ENCODE results near the gene ITGA5. TPM values are rescaled to one million over a fixed set of nuclear protein-coding genes. Genes with fewer than 3 reads are reported as not detected.
A peak's percentile ranks its signal among the peaks of the same experiment; 100 is the strongest.

ITGA5 gene
- polyA plus RNA-seq, 4 donors, result 39.9 to 44.2 (median 43.7) TPM

DNA sequence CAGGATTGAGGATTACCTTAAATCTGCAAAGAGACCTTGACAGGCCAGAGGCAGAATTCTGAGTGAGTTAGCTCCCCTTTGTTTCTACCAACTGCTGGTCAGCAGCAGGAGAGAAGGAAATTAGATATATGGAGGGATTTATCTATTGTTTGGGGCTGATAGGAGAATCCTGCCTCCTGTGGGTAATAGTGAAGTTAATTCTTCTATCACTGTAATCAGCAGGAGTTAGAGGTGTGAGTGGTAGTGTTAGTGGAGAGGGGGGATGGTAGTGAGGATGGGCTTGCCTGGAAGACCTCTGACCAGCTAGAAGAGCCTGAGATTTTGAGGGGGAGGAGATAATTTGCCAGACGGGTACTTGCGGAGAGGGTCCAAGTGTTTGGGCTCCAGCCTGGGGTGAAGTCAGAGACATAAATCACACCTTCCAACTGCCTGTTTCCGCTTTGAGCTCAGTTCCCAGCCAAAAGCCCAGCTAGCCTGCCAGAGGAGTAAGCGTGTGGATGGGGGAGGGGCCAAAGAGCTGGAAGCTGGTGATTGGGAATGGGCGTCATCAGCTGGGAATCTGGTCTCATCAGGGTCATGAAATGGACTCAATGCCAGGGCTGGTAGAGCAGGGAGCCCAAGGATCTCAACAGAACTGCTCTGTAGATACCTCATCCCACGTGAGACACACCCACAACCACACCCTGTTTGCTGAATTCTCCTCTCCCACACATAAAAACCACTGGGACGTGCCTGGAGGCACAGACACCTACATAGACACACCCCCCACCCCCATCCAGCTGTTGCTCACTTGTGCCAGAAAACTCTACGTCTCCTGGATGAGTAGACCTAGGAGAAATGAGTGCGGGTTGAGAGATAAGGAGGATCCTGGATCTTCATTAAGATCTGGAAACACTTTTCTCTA, 13.1 kb upstream of the ITGA5 start:
- DNase-seq (ENCODE audit: low read depth in 4 of 4, low spot score in 2 of 4), result peak in 2 of 4 donors; percentile 39 to 47

DNA sequence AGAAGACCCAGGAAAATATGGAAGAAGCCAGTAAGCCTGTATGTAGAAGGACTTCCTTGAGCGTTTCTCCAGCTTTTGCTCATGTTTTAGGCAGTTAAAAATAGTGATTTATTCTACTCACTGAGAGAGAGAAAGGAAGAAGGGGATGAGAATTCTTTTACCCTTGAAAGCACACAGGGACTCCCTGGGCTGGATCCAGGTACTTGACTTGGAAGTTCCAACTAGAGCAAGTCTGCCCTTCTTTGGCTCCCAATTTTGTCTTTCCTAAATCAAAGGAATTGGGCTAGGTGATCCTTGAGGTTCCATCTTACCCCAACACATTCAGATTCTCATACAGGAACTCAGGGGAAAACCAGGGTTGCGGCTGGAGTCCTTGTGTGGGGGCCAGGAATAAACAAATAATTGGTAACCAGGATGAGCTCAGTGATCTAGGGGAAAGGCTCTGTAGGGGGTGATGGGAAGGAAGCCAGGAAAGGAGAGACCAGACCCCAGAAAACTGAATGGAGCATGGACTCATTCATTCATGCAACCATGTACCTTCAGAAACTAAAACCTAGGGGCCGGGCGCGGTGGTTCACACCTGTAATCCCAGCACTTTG, 11.5 kb upstream of the ITGA5 start:
- DNase-seq (ENCODE audit: low read depth in 4 of 4, low spot score in 2 of 4), result no peak

DNA sequence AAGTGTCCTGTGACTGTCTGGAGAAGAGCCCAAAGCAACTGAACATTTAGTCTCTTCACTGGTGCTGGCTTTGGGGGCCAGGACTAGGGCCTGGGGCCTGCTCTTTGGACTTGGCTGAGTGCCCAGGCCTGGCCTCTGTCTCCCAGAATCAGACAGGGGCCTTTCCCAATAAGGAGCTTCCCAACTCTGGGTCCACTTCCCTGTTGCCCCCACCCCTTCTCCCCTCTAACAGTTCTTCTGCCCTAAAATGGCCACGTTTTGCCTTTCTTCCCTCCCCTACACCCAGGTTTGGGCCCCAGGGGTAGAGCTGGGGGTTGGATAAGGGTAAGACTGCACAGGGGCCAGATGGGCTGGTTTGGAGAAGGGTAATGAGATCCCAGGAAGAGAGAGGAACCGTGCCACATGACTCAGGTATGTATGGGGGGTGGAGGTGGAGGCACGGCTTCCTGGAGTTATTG, 10.0 kb upstream of the ITGA5 start:
- no peak for DNase-seq (ENCODE audit: low read depth in 4 of 4, low spot score in 2 of 4)

DNA sequence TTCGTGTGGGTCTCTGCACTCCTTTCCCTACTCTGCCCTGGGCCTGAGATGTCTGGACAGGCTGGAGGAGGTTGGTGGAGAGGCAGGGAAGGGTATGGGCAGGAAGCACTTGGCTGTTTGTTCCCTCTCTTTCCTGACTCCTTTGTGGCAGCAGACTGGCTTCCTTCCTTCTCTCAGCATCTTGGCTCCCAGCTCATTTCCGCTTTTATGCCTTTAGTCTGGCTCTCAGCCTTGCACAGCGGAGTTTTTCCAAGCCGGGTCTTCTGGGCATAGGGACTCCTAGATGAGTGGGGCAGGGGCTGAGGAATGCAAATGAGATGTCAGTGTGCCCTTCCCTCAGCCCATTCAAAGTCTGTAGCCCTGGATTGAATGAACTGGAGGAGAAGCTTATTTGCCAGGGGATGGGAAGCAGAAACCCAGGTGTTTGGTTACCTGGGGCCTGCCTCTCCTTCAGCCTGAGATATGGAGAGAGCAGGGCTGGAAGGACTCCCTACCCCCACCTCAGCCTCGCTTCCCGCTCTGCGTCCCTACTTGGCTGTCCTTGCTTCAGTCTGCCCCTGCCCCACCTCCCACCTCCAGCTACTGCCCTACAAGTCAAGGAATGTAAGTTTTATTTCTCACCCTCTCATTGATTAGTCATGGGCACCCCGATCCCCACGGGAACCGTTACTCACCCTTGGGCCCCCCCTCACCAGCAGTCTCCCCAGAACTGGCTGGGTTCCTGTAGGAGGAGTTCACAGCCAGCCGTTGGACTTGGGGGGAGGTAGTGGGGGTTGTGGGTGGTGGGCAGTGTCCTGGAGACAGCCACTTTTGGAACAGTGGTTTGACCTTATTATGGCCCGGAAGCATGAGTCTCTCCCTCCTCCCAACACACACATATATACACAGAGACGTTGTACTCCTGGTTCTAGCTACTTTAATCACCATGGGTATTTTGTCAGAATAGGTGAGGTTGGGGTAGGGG, 9.3 kb upstream of the ITGA5 start:
- DNase-seq (ENCODE audit: low read depth in 4 of 4, low spot score in 2 of 4), result no peak

DNA sequence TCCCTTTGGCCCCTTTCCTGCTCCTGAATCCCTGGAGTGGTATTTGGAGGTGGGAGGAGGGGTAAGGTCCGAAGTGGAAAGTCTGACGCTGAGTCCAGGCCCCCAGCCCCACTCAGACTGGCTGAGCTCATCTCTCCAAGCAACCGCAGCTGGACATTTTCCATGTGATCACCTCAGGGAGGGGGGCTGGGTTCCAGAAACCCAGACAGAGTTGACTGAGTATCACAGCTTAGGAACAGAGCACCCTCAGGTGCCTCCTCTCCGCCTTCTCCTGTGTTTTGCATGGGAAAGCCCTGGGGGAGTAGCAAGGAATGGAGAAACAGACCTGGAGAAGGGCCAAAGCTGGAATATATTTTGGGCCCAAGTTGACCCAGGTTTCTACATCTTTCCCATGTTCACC, 8.0 kb upstream of the ITGA5 start:
- DNase-seq (ENCODE audit: low read depth in 4 of 4, low spot score in 2 of 4), result no peak

DNA sequence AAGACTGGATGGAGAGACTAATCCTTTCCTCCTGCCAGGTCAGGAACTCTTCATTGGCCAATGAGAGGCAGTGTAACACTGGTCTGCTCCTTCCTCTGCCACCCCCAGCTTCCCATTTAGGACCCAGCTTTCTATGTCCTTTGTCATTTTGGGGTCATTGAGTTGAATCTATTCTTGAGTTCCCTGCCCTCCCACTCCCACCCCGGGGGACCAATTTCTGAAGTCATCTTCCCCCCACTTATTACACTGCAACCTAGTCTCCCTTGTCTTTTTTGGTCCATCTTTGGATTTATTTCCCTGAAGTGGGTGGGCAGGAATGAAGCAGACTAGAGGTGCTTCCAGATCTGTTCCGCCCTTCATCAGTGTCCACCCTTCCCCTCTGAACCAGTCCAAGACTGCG, 7.6 kb upstream of the ITGA5 start:
- DNase-seq (ENCODE audit: low read depth in 4 of 4, low spot score in 2 of 4), result no peak

DNA sequence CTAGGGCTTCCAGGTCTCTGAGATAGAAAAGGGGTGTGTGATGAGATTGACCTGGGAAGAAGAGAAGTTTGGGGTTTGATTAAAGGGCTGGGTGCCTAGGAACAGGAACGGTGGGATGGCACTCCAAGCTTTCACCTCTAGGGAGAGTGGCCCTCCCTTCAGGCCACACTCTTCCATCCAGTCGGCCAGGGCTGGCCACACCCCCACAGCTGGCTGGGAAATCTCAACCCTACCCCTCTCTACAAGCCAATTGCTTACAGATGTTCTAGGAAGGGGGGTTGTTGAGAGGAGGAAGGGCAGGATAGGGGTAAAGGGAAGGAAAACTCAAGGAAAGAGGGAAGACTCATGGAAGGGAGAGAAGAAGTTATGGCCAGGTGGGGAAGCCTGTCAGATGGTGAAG, 6.6 kb upstream of the ITGA5 start:
- DNase-seq (ENCODE audit: low read depth in 4 of 4, low spot score in 2 of 4), result no peak

DNA sequence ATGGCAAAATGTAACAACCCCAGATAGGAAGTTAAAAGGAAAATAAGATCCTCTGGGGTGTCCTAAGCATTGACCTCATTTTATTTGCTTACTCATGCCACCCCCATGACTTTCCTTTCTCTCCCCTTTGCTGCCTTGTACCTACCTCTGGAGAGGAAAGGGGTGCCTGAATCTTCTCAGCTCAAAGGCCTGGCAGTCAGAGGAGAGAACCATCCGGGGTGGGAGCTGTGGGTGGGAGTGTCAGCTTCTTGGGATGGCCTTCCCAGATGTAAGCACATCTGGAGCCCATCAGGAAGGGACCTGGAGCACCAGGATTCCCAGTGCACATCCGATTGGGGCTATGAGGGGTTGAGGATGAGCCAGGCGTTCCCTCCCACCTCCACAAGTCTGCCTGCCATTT, 5.2 kb upstream of the ITGA5 start:
- no peak for DNase-seq (ENCODE audit: low read depth in 4 of 4, low spot score in 2 of 4)

DNA sequence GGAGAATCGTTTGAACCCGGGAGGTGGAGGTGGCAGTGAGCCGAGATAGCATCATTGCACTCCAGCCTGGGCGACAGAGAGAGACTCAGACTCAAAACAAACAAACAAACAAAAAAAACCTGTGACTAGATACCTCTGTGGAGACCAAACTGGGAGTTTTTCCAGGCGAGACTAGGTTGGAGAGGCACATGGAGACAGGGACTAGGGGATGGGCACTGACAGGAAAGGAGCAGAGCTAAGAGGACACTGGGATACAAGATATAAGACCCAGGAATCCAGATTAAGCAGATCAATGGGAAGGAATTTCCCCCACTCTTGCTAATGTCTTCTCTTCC, 4.7 kb upstream of the ITGA5 start:
- no peak for DNase-seq (ENCODE audit: low read depth in 4 of 4, low spot score in 2 of 4)

DNA sequence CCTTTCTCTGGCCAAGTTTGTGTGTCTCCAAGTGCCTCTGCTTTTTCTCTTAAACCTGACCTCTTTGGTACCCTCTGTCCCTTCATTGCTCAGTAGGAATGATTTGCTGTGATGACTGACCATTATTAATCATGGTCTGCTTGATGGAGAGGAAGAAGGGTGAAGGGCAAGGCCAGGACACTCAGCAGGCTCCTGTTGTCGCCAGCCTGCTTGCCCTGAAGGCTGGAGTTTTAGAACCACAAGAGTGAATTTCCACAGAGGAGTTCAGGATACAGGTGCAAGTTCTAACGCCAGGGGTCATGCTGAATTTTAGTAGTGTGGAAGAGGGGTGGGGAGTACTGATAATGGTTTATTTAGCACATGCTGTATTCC, 2.8 kb upstream of the ITGA5 start:
- DNase-seq (ENCODE audit: low read depth in 4 of 4, low spot score in 2 of 4), result no peak

DNA sequence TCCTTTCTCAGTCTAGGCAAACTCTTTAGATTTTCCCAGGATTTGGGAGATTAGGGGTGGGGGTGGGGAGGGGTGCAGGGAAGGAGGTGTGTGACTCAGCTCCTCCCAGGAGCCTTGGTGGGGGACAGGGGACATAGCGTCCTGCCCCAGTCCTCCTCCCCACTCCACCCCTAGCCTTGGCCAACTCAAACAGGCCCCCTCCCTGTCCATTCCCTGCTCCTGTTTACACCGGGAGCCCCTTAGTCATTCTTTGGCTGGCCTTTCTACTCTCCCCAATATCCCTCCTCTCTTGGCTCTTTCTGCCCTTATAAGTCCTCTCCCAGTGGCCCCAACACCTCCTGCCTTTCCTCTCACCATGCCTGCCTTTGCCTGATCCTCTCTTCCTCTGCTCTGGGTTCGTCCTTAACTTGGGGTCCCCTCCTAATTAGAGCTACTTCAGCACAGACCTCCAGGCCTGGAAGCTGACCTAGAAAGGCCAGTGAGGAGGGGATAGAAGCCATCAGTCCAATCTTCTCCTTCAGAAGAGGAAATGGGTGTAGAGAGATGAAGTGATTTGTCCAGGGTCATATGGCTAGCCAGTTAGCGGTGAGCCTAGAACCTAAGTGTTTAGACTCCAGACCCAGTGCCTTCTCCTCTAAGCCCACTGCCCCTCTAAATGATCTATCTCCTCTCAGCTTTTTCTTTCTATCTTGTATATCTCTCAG, 2.3 kb upstream of the ITGA5 start:
- no peak for DNase-seq (ENCODE audit: low read depth in 4 of 4, low spot score in 2 of 4)

DNA sequence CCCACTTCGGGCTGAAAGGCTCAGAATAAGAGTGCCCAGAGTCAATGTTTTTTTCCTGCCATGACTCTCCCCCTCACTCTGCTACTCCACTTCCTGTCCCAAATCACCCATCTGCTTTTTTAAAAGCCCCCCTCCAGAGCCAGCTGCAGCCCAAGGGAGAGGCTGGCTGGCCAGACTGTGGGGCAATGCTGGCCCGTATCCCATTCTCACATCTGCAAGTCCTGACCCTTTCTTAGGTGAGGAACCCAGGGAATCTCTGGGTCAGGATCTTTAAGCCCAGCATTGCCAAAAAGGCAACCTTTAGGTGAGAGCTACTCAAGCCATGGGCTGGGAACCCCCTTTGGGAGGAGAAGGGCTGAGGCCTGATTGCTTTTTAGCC, 1.7 kb upstream of the ITGA5 start:
- no peak for DNase-seq (ENCODE audit: low read depth in 4 of 4, low spot score in 2 of 4)

DNA sequence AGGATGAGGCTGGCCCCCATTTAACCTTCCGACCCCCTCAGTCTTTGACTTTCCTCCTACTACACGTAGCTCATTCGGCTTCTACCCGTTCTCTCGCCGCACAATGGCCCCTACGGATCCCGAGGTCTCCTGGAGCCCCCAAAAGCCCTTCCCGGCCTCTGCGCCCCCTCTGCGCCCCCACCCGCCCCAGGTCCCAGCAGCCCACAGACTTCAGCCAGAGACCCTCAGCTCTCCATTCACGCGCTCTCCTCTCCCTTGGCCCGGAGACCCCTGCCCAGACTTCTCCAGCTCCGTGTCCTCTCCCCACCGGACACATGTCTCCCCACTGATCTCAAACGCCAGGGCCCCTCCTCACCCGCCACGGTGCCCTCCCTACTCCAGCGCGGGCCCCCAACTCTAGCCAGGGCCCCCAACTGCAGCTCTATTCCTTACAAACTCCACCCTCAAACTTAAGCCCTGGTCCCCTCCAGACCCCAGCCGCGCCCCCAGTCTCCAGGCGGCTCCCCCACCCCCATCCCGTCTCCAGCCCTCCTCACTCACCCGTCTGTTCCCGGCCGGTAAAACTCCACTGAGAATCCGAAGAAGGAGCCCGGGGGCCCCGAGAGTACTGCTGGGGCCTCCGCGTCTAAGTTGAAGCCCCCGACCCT, 502 bp downstream of the ITGA5 start:
- DNase-seq (ENCODE audit: low read depth in 4 of 4, low spot score in 2 of 4), result no peak

DNA sequence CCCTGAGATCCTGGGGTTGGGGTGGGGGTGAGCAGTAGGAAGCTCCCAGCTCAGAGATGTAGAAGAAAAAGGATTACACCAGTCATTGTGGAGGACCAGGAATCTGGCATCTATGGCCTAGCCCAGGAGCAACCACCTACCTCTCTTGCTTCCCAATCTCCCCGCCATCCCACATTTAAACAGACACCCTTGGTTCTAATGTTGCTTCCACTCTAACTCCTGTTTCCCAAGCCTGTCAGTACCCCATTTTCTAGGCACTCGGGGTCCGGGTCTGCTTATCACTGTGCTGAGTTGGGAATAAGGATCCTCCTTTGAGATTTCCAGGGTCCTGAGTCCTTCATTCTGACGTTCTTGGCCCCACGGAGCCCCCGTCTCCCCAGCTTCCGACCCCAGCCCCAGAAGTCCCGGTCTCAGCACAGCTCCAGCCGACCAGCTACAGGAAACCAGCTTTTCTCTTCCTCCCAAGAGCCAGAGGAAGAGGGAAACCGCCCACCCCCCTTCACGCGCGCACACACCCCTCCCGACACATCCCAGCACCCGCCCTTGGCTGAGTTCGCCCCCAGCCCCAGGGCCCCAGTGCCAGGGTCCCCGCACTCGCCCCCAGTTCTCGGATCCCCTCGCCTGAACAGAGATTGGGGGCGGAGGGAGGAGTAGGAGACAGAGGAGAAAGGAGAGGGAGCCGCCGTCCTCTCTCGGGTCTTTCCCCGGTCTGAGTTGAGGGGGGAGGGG, 1.2 kb downstream of the ITGA5 start:
- DNase-seq (ENCODE audit: low read depth in 4 of 4, low spot score in 2 of 4), result peak in 1 of 4 donors; percentile 36

DNA sequence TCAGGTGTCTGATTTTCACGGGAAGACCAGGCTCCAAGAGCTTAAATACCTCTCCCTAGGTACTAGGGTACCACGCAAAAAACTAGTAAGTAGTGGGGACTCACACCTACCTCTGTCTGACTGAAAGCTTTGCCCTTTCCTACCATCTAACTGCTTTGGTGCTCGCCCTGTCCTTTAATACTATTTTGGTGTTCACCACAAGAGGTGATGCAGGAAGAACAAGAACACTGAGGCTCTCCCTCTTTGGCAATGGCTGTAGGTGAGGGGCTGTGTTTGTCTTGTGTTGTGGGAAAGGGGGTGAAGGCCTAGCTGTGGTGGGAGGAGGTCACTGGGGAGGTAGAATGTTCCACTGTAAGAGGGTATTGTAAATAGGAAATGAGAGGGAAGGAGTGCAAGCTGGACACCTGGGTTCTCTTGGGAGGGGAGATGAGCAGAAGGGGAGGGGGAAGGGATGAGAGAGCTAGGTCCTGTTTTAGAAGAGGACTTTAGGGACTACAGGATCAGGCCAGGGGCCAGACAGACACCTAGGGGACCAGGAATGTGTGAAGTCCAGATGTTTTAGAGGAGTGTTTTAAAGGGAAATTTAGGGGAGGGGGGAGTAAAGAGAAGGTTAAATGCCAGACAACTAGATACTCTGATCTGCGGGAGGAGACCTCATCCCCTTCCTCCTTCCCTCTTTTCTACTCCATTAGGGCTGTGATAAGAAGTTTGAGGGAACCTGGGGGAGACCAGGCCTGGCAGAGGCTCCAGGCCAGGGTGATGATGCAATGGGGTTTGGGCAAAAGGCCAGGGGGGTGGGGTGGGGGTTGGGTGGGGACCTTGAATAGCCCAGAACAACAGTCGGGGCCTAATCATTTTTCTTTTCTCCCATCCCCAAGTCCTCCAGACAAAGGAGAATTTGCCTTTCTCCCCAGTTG, 2.1 kb downstream of the ITGA5 start:
- no peak for DNase-seq (ENCODE audit: low read depth in 4 of 4, low spot score in 2 of 4)

DNA sequence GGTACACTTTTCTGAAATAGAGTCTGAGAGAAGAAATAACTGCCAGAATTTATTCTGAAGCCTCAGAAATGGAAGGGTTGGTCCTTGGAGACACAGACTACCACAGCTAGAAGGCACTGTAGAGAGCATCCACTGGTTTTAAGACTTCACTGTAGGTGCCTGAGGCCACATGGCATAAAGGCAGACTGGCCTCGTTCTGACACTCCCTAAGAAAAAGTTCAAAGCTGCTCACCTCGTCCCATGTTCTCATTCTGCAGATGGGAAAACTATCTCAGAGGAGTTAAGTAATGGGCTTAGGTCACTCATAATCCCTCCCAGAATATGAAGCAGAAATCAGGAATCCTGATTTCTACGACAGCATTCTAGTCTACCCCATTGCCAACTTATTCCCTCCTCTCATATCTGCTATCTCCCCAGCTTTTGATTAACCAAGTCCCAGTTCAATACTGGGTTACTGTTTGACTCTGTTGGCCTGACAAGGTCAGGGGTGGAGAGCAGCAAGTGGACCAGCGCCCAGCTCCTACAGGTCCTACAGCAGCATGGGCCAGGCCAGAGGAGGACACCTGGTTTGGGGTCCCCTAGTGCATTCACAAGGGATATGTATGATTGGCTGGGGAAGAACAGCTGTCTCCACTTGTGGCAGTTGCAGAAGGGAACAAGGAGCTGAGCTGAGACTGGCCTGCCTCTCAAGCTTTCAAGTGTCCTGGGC, 3.7 kb downstream of the ITGA5 start:
- no peak for DNase-seq (ENCODE audit: low read depth in 4 of 4, low spot score in 2 of 4)

DNA sequence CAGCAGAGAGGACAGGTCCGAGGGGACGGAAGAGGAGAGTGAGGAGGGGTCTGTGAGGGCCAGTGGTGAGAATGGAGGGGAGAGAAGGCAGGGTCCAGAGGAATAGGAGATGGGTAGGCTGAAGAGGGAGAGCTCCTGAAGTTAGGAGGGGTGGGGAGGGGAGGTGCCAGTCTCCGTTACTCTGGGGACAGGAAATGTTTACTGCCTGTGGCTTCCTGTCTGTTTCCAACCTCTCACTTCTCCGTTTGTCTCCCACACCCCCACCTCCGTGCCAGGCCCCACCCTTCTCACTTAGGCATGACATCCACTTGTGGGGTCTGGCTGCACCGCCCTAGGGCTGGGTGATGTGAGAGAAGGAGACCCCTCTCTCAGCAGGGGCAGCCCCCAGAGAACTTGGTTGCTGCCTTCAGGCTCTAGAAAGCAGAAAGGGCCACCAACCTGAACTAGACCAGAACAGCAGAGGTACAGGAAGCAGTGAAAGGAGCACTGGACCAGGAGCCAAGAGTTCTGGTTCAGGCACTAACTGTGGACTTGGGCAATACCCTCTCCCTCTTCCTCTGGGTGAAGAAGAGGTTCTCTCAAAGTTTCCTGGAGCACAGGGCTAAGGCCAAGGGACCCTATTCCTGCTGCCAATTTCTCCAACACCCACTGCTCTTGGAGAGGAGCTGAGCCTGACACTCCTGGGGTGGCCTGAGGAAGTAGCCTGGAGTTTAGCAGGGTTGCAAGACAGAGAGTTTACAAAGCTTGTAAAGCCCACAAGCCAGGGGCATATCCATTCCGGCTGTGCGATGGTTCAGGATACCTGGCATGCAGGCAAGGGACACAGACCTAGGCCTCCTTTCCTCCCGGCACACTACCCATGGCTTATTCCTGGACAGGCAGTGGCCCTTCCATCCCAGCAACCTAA, 5.5 kb downstream of the ITGA5 start:
- no peak for DNase-seq (ENCODE audit: low read depth in 4 of 4, low spot score in 2 of 4)
